DND-41 (cell line): ENCODE data around the gene ITGA8.

Source experiments
- CTCF ChIP-seq: IDR thresholded peaks from 2 replicates; pipeline ENCODE4 v1.5.1; 2012; ENCODE audit warnings: borderline replicate concordance, low read length, moderate library complexity, mild to moderate bottlenecking; ENCODE audit not compliant: poor library complexity, severe bottlenecking; ENCODE audit errors: extremely low read depth
- EZH2 ChIP-seq: IDR thresholded peaks from 3 replicates; pipeline ENCODE4 v1.6.1; 2012; ENCODE audit warnings: borderline replicate concordance, low read depth, mild to moderate bottlenecking, moderate library complexity, low read length, inconsistent platforms; ENCODE audit not compliant: severe bottlenecking

- no peak for TF ChIP-seq EZH2
- no peak for TF ChIP-seq CTCF
Measured at GRCh38 chr10:15478429-15478828, 241.3 kb downstream of the ITGA8 start.
